Activated CD4-positive, CD25-positive, alpha-beta regulatory T cell treated with anti-CD3 and anti-CD28 coated beads, Interleukin-2, amount 50 U/mL, for 16 hours (primary cell): ENCODE data around the gene GUCY2C.
"Not testable (repeated sequence)": the region's sequence is repeated elsewhere in the genome, so short reads cannot be mapped to it uniquely, and the experiment has no call there.

ENCODE experiments used
- DNase-seq: peaks from one replicate; pipeline ENCODE4 v3.0.0-alpha.2; 2020; ENCODE audit warnings: low read depth, low spot score

Gene GUCY2C

DNA sequence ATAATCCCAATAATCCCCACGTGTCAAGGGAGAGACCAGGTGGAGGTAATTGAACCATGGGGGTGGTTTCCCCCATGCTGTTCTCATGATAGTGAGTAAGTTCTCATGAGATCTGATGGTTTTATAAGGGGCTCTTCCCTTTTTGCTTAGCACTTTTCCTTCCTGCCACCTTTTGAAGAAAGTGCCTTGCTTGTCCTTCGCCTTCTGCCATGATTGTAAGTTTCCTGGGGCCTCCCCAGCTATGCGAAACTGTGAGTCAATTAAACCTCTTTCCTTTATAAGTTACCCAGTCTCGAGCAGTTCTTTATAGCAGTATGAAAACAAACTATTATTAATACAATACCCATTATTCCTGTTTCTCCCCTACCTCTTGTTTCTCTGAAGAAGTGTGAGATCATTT, 14.2 kb downstream of the GUCY2C start:
- not testable (repeated sequence) for DNase-seq

DNA sequence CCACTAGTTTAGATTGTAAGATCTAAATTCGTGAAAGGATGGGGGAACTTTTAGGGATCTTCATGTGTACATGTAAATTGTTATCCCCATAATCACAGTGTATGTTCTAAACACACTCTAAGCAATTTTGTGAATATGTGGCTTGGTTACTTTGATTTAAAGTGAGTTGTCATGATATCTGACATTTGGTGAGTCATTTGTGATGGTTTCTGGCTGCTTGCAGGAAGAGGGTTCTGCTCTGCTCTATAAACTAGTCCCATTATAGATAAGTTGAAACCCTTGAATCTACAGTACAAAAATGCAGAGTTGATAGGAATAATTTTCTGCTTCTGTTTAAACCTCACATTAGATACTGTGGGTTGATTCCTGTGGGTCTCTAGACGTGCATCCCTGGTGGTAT, 14.8 kb downstream of the GUCY2C start:
- no peak for DNase-seq

DNA sequence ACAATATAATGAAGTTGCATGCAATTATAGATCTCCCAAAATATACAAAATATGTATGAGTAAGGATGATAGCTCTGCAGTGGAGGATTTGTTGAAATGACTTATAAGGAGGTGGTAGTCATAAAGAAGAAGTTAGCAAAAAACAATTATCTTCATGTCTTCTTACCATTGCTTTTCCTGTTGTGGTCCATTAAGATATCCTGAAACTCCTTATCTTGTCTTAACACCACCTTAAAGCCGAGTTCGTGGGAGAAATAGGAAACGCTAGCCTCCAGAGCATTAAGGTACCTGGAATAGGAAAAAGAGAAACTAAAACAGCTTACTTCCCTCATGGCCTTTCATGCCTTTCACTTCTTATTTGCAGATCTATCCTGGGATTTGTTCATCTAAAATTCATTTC, 15.2 kb downstream of the GUCY2C start:
- no peak for DNase-seq

- no peak for DNase-seq
Measured at GRCh38 chr12:14678547-14679150, 17.8 kb downstream of the GUCY2C start.

DNA sequence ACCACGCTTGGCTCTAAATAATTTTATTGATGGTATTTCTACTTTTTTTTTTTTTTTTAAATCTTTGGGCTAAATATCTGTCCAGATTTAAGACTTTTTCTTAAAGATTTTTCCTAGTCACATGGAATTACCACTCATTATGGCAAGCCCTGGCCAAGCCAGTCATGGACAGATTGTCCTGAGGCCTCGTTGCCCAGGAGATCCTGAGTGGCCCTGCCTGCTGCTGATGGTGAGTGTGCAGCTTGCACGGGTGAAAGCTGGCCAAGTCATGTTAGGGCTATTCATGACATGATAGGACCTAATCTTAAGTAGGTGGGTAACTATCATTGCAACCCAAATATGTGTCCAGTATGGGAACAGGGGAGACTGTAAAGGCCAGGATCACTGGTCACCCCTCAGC, 27.8 kb downstream of the GUCY2C start:
- no peak for DNase-seq

DNA sequence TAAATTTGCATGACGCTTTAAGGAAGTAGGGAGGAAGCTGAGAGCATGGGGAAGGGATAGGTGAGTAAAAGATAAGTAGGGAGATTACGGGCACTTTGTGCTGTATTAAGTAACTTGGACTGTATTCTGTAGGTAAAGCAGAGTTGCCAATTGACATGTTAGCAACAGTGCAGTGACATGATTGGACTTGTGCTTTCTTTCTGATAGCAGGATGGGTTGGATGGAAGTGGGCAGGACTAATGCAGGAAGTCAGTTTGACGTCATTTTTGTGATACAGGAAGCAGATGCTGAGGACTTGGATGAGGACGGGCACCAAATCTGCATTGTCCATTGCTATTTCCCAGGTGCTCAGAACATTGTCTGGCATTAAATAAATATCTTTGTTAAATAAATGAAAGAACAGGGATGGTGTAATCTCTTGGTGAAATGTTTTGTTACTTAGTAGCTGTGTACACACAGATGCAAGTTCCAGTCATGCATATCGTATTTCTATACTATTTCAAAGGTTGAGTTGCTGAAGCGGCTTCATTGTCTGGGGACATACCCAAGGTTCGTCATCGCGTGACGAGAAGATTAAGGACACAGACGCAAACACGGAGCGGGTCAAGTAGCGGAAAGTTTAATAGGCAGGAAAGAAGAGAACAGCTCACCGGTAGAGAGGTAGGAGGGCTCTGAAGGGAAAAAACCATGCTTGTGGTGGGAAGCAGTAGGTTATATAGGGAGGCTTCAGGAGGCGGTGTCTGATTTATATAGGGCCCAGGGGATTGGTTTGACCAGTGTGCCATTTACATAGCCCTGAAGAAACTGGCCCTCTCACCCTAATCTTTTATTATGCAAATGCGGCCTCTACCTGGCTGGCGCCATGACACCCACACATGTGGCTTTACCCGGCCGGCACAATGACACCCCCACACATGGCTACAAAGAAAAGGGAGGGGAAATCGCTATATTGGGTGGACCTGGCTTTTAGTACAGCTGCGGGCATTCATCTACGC, 30.7 kb downstream of the GUCY2C start:
- DNase-seq: no peak

GRCh38 chr12:14664434-14665023, 31.9 kb downstream of the GUCY2C start:
- DNase-seq: no peak

- DNase-seq: no peak
Measured at GRCh38 chr12:14663002-14663401, 33.4 kb downstream of the GUCY2C start.

- no peak for DNase-seq
Measured at GRCh38 chr12:14656846-14657245, 39.6 kb downstream of the GUCY2C start.

DNA sequence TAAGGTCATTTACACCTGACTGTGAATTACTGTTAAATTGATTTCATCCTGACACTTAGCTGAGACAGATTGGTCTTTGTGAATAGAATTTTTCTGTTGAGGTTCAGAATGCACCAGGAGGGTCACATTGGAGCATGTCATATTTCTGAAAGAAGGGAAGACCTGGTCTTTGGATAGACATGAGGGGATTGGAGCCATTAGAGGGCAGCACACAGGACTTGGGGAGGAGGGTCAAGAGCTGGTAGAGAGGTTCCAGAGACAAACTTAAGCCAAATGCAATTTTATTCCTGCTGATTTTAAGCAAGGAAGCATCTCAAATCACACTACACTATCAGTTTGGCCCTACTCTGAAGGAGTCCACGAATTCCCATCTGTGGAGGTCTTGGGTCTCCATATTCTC, 41.1 kb downstream of the GUCY2C start:
- DNase-seq: no peak

DNA sequence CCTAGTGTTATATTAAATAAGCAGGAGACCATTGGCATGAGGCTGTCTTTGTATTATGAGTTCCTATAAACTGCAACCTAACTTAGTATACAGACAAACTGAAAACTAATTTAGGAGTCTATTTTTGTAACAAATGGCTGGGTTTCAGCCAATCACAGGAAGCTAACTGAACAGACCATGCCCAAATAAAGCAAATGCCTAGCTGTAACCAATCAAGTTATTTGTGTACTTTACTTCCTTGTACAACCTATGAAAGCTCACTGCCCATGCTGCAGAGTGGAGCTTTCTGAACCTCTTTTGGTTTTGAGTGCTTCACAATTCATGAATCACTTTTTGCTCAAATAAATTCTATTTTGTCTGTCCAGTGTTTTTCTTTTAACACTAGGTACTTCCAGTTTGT, 41.6 kb downstream of the GUCY2C start:
- no peak for DNase-seq

DNA sequence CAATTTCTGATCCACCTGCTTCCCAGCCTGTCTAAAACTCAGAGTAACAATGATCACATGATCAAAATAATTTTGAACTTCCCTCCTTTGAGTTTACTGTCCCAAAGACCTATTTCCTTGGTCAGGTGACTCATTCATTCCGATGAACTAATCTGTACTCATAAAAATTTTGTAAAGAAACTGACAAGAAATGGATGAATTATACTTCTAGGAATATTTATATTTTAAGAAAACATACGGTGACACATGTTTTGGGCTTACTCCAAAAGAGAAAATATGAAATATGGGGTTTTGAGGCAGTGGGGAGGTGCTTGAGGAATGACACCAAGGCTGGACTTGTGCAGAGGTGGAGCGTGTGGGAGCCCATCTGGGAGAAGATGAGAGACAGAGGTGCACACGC, 42.0 kb downstream of the GUCY2C start:
- DNase-seq: no peak

GRCh38 chr12:14652483-14652882, 43.9 kb downstream of the GUCY2C start:
- no peak for DNase-seq

GRCh38 chr12:14651371-14651770, 45.0 kb downstream of the GUCY2C start:
- no peak for DNase-seq

DNA sequence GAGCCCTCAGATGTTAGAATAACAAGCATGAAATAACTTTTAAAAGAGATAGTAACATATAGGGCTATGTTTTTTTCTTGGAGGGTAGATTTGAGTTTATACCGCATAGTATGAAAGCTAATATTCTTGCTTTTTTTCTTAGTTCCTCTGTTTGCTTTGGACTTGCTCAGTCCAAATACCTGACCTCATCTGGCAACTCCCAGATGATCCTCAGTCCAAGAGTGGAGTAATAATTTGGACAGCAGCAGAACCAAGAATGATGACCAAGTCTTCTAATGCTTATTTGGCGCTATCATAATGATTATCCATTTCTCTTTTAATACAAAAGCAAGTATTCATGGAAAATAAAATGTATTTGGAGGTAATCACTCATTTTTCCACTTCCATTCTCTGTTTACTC, 45.6 kb downstream of the GUCY2C start:
- DNase-seq: no peak

- DNase-seq: no peak
Measured at GRCh38 chr12:14647028-14647750, 49.2 kb downstream of the GUCY2C start.

DNA sequence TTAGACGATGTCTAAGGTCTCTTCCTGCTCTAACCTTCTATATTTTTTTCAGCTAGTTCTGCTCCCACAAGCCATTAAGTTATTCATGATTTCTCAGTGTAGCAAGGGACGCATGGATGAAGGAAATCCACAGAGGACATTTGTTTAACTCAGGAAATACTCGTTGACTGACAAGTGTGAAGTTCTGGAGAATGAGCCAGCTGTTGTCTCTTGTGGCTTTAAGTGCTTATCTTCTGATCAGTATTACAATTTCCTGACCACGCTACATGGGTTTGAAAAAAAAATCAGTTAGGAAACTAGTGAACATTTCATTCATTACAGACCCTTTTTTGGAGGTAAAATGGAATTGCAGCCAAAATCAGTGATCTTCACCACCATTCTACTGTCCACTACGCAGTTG, 53.1 kb downstream of the GUCY2C start:
- DNase-seq: no peak

DNA sequence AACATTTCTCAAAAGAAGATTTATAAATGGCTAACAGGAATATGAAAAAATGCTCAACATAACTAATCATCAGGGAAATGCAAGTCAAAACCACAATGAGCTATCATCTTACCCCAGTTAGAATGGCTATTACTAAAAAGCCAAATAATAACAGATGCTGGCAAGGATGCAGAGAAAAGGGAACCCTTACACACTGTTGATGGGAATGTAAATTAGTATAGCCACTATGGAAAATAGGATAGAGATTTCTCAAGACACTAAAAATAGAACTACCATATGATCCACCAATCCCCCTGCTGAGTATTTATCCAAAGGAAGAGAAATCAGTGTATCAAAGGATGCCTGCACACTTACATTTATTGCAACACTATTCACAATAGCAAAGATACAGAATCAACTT, 58.3 kb downstream of the GUCY2C start:
- no peak for DNase-seq

DNA sequence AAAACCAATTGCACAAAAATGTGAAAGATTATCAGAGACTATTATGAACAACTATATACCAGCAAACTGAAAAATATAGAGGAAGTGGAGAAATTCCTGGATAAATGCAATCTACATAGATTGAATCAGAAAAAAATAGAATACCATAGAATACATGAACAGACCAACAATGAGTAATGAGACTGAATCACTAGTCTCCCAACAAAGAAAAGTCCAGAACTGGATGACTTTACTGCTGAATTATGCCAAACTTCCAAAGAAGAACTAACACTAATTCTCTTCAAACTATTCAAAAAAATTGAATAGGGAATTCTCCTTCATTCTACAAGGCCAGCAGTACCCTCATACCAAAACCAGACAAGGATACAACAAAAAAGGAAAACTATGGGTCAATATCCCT, 60.6 kb downstream of the GUCY2C start:
- no peak for DNase-seq

DNA sequence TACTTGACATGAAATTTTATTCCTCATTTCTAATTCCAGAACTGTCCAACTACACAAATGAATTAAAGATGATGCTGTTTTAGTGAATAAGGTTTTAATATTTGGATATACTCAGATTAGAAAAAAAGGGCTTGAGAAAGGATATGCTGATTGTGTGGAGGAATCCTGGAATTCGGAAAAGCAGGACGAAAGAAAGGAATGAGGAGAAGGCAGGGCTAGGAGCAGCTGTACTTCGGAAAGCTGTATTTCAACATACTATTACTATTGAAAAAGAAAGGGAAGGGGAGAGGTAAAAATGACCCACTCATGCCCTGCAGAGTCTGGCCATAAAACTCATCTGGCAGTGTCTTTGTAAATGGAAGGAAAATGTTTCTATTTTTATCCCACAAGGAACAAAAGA, 65.6 kb downstream of the GUCY2C start:
- DNase-seq: no peak

- DNase-seq: peak; percentile 33
Measured at GRCh38 chr12:14629832-14630710, 66.3 kb downstream of the GUCY2C start.
